Right lobe of liver (tissue), 6 donors: ENCODE measurements around the gene RAI1. TPM values are rescaled to one million over a fixed set of nuclear protein-coding genes. Genes with fewer than 3 reads are reported as not detected.

Source experiments
- ATAC-seq, 4 donors: fragments of 200-7000 bp; cut with Tn5 transposase; one replicate each; pipeline ENCODE4 v1.9.1; 2020; ENCODE audit warnings: mild to moderate bottlenecking in 4 of 4, moderate library complexity in 4 of 4
- DNase-seq, 3 donors: peaks; one replicate each; pipeline ENCODE4 v3.0.0-alpha.2; 2020
- H3K27ac ChIP-seq, 3 donors: fragments of 200-600 bp; one replicate each; pipeline ENCODE4 v1.8.0; 2022
- H3K27me3 ChIP-seq, 2 donors: fragments of 200-600 bp; one replicate each; pipeline ENCODE4 v1.8.0; 2022
- H3K36me3 ChIP-seq, 4 donors: fragments of 200-600 bp; sonication (generic) in 1 of 4; one replicate each; pipeline versions ENCODE4 v1.5.1 to v1.8.0; 2017 to 2022; ENCODE audit warnings: control low read depth in 1 of 4
- H3K4me1 ChIP-seq, 4 donors: fragments of 200-600 bp; sonication (generic) in 1 of 4; one replicate each; pipeline versions ENCODE4 v1.5.1 to v1.8.0; 2017 to 2022; ENCODE audit warnings: control low read depth in 1 of 4
- H3K4me3 ChIP-seq, 3 donors: fragments of 200-600 bp; one replicate each; pipeline ENCODE4 v1.8.0; 2022
- H3K9me3 ChIP-seq, 4 donors: fragments of 200-600 bp; sonication (generic) in 1 of 4; one replicate each; pipeline versions ENCODE4 v1.5.1 to v1.8.0; 2017 to 2022; ENCODE audit warnings: control low read depth in 1 of 4
- CTCF ChIP-seq, 4 donors: fragments of 200-600 bp in 3 of 4; fragments of 450-650 bp in 1 of 4; IDR thresholded peaks; one replicate each; pipeline versions ENCODE4 v1.5.1 to v1.8.0; 2016 to 2022; ENCODE audit warnings: antibody characterized with exemption in 4 of 4, mild to moderate bottlenecking in 2 of 4
- POLR2A ChIP-seq: fragments of 450-650 bp; IDR thresholded peaks from one replicate; pipeline ENCODE4 v1.6.1; 2017; ENCODE audit warnings: antibody characterized with exemption, mild to moderate bottlenecking
- whole genome bisulfite sequencing: methylation state at CpG from one replicate; pipeline ENCODE4 v1.1.6; 2018; ENCODE audit warnings: low coverage, low lambda C conversion rate; ENCODE audit not compliant: insufficient coverage; ENCODE audit errors: missing lambda C conversion rate; 5-methylcytosine and 5-hydroxymethylcytosine counted together
- intact Hi-C, 2 donors: fragments of 100-400 bp; cut with DNase I; formaldehyde crosslinking; loops; one replicate each; pipeline versions ENCODE4 v1.11.2 to v1.14.1; 2022
- total RNA-seq, 6 experiments: library from RNA; depleted of rRNA in 2 of 6; stranded (reverse); fragments of >200 nt in 2 of 6; fragmentation: NEBNext Ultra II Directional in 3 of 6; extraction: Animal tissue kit (Norgen Biotek cat#: 25700) in 3 of 6; gene quantifications; one replicate each; pipeline versions ENCODE4 v1.1.0 to v1.2.4, GENCODE V29; 2016 to 2023
- donor health status: DM: no; HTN: yes; CAD: no.
- donor health status: DM: no; HTN: no; CAD: no.
- donor health status: DM: no; HTN: no; CAD: no.
- donor health status: DM: no; HTN: yes; CAD: no.
- donor health status: DM: no; HTN: yes; CAD: no.

The RAI1 gene
- total RNA-seq, 6 experiments from 2014 or later = 6.1 to 14.5 (median 8.4) TPM

DNA sequence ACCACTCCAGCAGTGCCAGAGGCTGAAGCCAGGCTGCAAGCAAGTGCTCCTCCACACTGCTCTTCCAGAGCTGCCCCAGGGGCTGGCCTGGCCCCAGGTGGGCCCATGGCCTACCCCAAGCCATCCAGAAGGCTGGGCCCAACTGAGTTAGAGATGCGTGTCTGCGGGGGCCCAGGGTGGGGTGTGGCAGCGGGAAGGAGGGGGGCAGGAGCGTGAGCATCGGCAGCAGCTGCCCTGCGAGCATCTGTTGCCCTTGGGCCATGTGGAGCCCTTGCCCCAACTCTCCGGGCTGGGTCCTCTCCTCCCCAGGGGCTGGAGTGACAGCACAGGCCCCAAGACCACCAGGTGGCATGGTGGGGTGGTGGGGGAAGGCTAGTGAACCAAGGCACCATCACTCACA lies 162.8 kb downstream of the RAI1 start:
- DNase-seq = no peak
- Histone ChIP-seq H3K9me3 (no peaks in the 10 kb centered on the region), H3K27me3 (no peaks in the 10 kb centered on the region), H3K4me1 (peaks cover 0 to 37% (median 12%) of the 10 kb centered on the region in 4 donors), H3K27ac (no peak overlapping the region), H3K36me3 (no peaks in the 10 kb centered on the region), H3K4me3 (no peak overlapping the region)
- WGBS = no CpG with 5 or more reads among the region's 7 CpGs
- intact Hi-C loops = no loop called here
- TF ChIP-seq POLR2A (no peak), CTCF (IDR thresholded peaks at IDR 0.05) (no peak)
- ATAC-seq = no peak

GRCh38 chr17:17844500-17844899 lies 163.2 kb downstream of the RAI1 start:
- Histone ChIP-seq H3K27me3 (no peaks in the 10 kb centered on the region), H3K36me3 (no peaks in the 10 kb centered on the region), H3K9me3 (no peaks in the 10 kb centered on the region), H3K4me1 (peaks cover 0 to 37% (median 11%) of the 10 kb centered on the region in 4 donors), H3K27ac (no peak overlapping the region), H3K4me3 (no peak overlapping the region)
- no peak for ATAC-seq
- intact Hi-C loops = no loop called here
- 92% methylated on average over 3 of the region's 6 CpGs for WGBS
- DNase-seq = no peak
- no peak for TF ChIP-seq CTCF (IDR thresholded peaks at IDR 0.05)
- no peak for TF ChIP-seq POLR2A

DNA sequence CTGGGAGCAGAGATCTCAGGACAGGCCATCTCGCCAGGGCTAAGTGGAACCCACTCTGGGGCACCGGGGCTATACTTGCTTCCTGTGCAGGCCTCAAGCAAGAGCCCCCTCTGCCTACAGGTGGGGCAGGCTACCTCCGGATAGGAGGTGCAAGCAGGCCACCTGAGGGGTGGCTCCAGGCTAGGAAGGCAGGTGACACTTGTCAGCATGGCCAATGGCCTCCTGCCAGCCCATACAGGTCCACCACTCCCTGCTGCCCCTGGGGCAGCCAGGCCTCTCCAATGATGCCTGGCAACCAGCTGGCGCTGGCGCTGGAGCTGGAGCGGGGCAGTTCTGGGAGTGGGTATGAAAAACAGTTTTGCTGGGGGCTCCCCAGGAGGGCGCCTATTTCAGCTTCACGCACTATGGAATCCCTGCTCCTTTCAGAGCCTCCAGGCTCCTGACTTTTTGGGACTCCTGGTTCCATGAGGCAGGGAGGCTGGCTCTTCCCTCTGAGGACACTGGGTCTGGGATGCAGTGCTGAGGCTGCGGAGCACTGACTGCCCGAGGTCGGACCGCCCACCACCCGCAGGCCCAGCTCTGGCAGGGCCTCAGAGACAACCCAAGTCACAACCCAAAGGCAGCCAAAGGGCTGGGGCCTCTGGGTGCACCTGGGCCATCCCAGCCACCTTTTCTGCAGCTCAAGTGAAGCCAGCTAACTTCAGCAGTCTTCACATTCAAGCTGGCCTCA lies 164.0 kb downstream of the RAI1 start:
- Histone ChIP-seq H3K36me3 (no peaks in the 10 kb centered on the region), H3K9me3 (no peaks in the 10 kb centered on the region), H3K27ac (no peak overlapping the region), H3K4me1 (peaks cover 0 to 41% (median 9%) of the 10 kb centered on the region in 4 donors), H3K4me3 (no peak overlapping the region), H3K27me3 (no peaks in the 10 kb centered on the region)
- no CpG with 5 or more reads among the region's 13 CpGs for WGBS
- no peak for ATAC-seq
- DNase-seq = no peak
- TF ChIP-seq POLR2A = no peak
- no peak for TF ChIP-seq CTCF (IDR thresholded peaks at IDR 0.05)
- intact Hi-C loops = no loop called here

DNA sequence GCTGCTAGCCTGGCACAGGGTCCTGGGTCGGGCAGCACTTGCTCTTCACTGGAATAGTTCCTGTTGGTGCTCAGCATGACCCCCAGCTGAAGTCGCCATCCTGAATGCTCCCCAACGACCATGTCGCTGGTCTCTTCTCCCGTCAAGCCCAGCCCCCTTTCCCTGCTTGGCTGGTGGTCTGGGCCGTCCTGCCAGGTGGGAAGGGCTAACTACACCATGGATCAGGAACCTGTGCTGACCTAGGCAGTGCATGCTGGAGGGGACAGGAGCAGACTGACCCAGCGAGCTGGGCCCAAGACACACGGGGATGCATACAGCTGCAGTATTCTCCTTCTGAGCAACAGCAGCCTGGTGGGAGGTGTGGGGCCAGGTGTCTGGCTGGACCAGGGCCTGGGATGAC lies 164.7 kb downstream of the RAI1 start:
- ATAC-seq = no peak
- Histone ChIP-seq H3K4me1 (peaks cover 0 to 34% (median 6%) of the 10 kb centered on the region in 4 donors), H3K4me3 (no peak overlapping the region), H3K9me3 (no peaks in the 10 kb centered on the region), H3K27ac (no peak overlapping the region), H3K36me3 (no peaks in the 10 kb centered on the region), H3K27me3 (no peaks in the 10 kb centered on the region)
- TF ChIP-seq CTCF (IDR thresholded peaks at IDR 0.05) = no peak
- TF ChIP-seq POLR2A = no peak
- no CpG with 5 or more reads among the region's 8 CpGs for WGBS
- intact Hi-C loops = no loop called here
- no peak for DNase-seq
